IMR-90 (cell line): Measurements from ENCODE around the gene CCDC27. TPM values are rescaled to one million over a fixed set of nuclear protein-coding genes. Genes with fewer than 3 reads are reported as not detected.

ENCODE experiments used
- ATAC-seq: fragments of 200-7000 bp; cut with Tn5 transposase; 2 replicates; pipeline ENCODE4 v1.9.1; 2020; ENCODE audit warnings: low read depth, mild to moderate bottlenecking, moderate library complexity
- BruUV-seq: library from RNA; stranded (reverse); fragments of 400-500 nt; replicated peaks from 2 replicates; lab custom pipeline; 2021; lab: Mats Ljungman, UMichigan
- CTCF ChIA-PET: fragments of 300-600 bp; formaldehyde crosslinking; extraction: SDS; loops from one replicate; lab custom pipeline; 2021; ENCODE audit warnings: antibody characterized with exemption; lab: Yijun Ruan, JAX
- POLR2A ChIA-PET: fragments of 300-600 bp; sonication (Branson Sonifier 250); formaldehyde crosslinking; loops from one replicate; lab custom pipeline; 2022; ENCODE audit warnings: antibody characterized with exemption; ENCODE audit not compliant: unreplicated experiment; lab: Charles Lee
- DNase-seq: peaks from one replicate; pipeline ENCODE4 v3.0.0; 2013
- H2AFZ ChIP-seq: replicated peaks from 2 replicates; pipeline ENCODE3; 2013; ENCODE audit warnings: low read length, mild to moderate bottlenecking; ENCODE audit not compliant: poor library complexity
- H2AK5ac ChIP-seq: 2 replicates; pipeline ENCODE4 v1.6.1; 2013; ENCODE audit warnings: low read depth, low read length, inconsistent platforms
- H2AK9ac ChIP-seq: replicated peaks from 2 replicates; pipeline ENCODE3; 2013; ENCODE audit warnings: mild to moderate bottlenecking, low read depth, low read length, moderate library complexity; ENCODE audit not compliant: poor library complexity
- H2BK120ac ChIP-seq: 2 replicates; pipeline ENCODE4 v1.6.1; 2013; ENCODE audit warnings: low read depth, low read length, inconsistent platforms
- H2BK15ac ChIP-seq: 3 replicates; pipeline ENCODE4 v1.6.1; 2013; ENCODE audit warnings: low read depth, low read length, inconsistent platforms
- H2BK20ac ChIP-seq: 2 replicates; pipeline ENCODE4 v1.6.1; 2013; ENCODE audit warnings: low read depth, mild to moderate bottlenecking, inconsistent platforms, low read length, moderate library complexity
- H2BK5ac ChIP-seq: 2 replicates; pipeline ENCODE4 v1.6.1; 2013; ENCODE audit warnings: mild to moderate bottlenecking, low read depth, low read length, inconsistent platforms; ENCODE audit not compliant: poor library complexity, severe bottlenecking
- H3K14ac ChIP-seq: replicated peaks from 2 replicates; pipeline ENCODE4 v1.6.1; 2013; ENCODE audit warnings: low read depth, low read length, inconsistent platforms
- H3K18ac ChIP-seq: 2 replicates; pipeline ENCODE4 v1.6.1; 2013; ENCODE audit warnings: low read depth, low read length, control low read depth
- H3K23ac ChIP-seq: 2 replicates; pipeline ENCODE4 v1.6.1; 2013; ENCODE audit warnings: low read depth, low read length, inconsistent platforms
- H3K27ac ChIP-seq: 2 replicates; pipeline ENCODE4 v1.5.1; 2013; ENCODE audit warnings: mild to moderate bottlenecking, control low read depth, low read length; ENCODE audit not compliant: insufficient read depth
- H3K27me3 ChIP-seq: 2 replicates; pipeline ENCODE4 v1.6.1; 2013; ENCODE audit warnings: low read length; ENCODE audit not compliant: control insufficient read depth, insufficient read depth
- H3K36me3 ChIP-seq: 2 replicates; pipeline ENCODE4 v1.6.1; 2013; ENCODE audit warnings: low read length, mixed read lengths; ENCODE audit not compliant: control insufficient read depth, insufficient read depth
- H3K4ac ChIP-seq: 2 replicates; pipeline ENCODE4 v1.6.1; 2013; ENCODE audit warnings: low read depth, low read length, inconsistent platforms
- H3K4me1 ChIP-seq: 2 replicates; pipeline ENCODE4 v1.6.1; 2013; ENCODE audit warnings: low read length, mixed read lengths; ENCODE audit not compliant: control insufficient read depth, insufficient read depth
- H3K4me2 ChIP-seq: 2 replicates; pipeline ENCODE4 v1.6.1; 2013; ENCODE audit warnings: low read depth, mild to moderate bottlenecking, control low read depth, low read length, moderate library complexity
- H3K4me3 ChIP-seq: 2 replicates; pipeline ENCODE4 v1.5.1; 2013; ENCODE audit warnings: low read depth, mild to moderate bottlenecking, control low read depth, low read length, moderate library complexity; ENCODE audit not compliant: insufficient read depth
- H3K56ac ChIP-seq: 2 replicates; pipeline ENCODE4 v1.6.1; 2013; ENCODE audit warnings: low read length, inconsistent platforms; ENCODE audit not compliant: insufficient read depth; ENCODE audit errors: extremely low read depth
- H3K79me1 ChIP-seq, 2 experiments: 2 replicates each; pipeline ENCODE4 v1.6.1; 2013; ENCODE audit warnings: low read length in 2 of 2, inconsistent platforms in 1 of 2, low read depth in 1 of 2
- H3K9ac ChIP-seq: 2 replicates; pipeline ENCODE4 v1.6.1; 2013; ENCODE audit warnings: low read depth, low read length, control low read depth
- H3K9me1 ChIP-seq: 2 replicates; pipeline ENCODE4 v1.6.1; 2013; ENCODE audit warnings: low read length, inconsistent platforms; ENCODE audit not compliant: insufficient read depth
- H3K9me3 ChIP-seq: 2 replicates; pipeline ENCODE4 v1.6.1; 2013; ENCODE audit warnings: low read length; ENCODE audit not compliant: control insufficient read depth, insufficient read depth
- H4K20me1 ChIP-seq: 2 replicates; pipeline ENCODE4 v1.6.1; 2013; ENCODE audit warnings: low read length, inconsistent platforms; ENCODE audit not compliant: insufficient read depth
- H4K5ac ChIP-seq: 2 replicates; pipeline ENCODE4 v1.6.1; 2013; ENCODE audit warnings: mild to moderate bottlenecking, low read depth, low read length, control low read depth
- H4K8ac ChIP-seq, 2 experiments: 2 replicates each; pipeline ENCODE4 v1.6.1; 2013; ENCODE audit warnings: low read depth in 2 of 2, low read length in 2 of 2, control low read depth in 1 of 2, inconsistent platforms in 1 of 2
- H4K91ac ChIP-seq: 2 replicates; pipeline ENCODE4 v1.6.1; 2013; ENCODE audit warnings: low read depth, low read length, inconsistent platforms; ENCODE audit not compliant: insufficient read depth
- BHLHE40 ChIP-seq: fragments of 150-350 bp; IDR thresholded peaks from 2 replicates; pipeline ENCODE4 v1.6.1; 2016; ENCODE audit warnings: mild to moderate bottlenecking, low read depth, low read length
- MAFK ChIP-seq: IDR thresholded peaks from 2 replicates; pipeline ENCODE4 v1.6.1; 2012; ENCODE audit warnings: low read depth, low read length, improper control_type of control experiment
- MAZ ChIP-seq: IDR thresholded peaks from 2 replicates; pipeline ENCODE4 v1.6.1; 2012; ENCODE audit warnings: low read depth, mild to moderate bottlenecking, low read length, improper control_type of control experiment, moderate library complexity, borderline replicate concordance
- POLR2A ChIP-seq: IDR thresholded peaks from 2 replicates; pipeline ENCODE4 v1.6.1; 2012; ENCODE audit warnings: mild to moderate bottlenecking, low read depth, low read length
- RAD21 ChIP-seq: IDR thresholded peaks from 2 replicates; pipeline ENCODE4 v1.6.1; 2012; ENCODE audit warnings: low read length, improper control_type of control experiment
- WGBS, 2 experiments: methylation state at CpG; one replicate each; pipeline versions ENCODE4 v1.1.5 to v1.1.7; 2013; ENCODE audit warnings: missing lambda C conversion rate in 2 of 2; ENCODE audit not compliant: insufficient read length in 1 of 2; ENCODE audit errors: extremely low coverage in 2 of 2; 5-methylcytosine and 5-hydroxymethylcytosine counted together
- dilution Hi-C: fragments of 300-500 bp; cut with HindIII; formaldehyde crosslinking; loops from one replicate; pipeline ENCODE4 v1.14.3; 2018; ENCODE audit warnings: low sequenced_read_pairs; ENCODE audit not compliant: unreplicated experiment
- in situ Hi-C: fragments of 300-500 bp; cut with MboI; formaldehyde crosslinking; loops from 3 replicates; pipeline ENCODE4 v1.14.3; 2019; ENCODE audit warnings: low sequenced_read_pairs, inconsistent platforms, mixed read lengths
- intact Hi-C: fragments of 100-400 bp; cut with micrococcal nuclease; formaldehyde crosslinking; loops from 2 replicates; pipeline ENCODE4 v1.10.0; 2022
- polyA plus RNA-seq, 3 experiments: library from polyadenylated mRNA; depleted of rRNA; stranded (reverse); fragments of >200 nt; gene quantifications; 2 replicates each; pipeline ENCODE4 v1.2.3, GENCODE V29; 2012; ENCODE audit warnings: low replicate concordance in 1 of 3
- total RNA-seq: library from RNA; depleted of rRNA; stranded (reverse); fragments of >200 nt; gene quantifications from 2 replicates; pipeline ENCODE4 v1.2.3, GENCODE V29; 2012
- TF ChIP-seq, protein P1 (sequence below): fragments of 150-350 bp; IDR thresholded peaks from 2 replicates; pipeline ENCODE4 v1.6.1; 2016; ENCODE audit warnings: low read depth, mild to moderate bottlenecking, low read length, moderate library complexity, borderline replicate concordance

Gene CCDC27
- total and polyA plus RNA-seq, 2 of the 4 experiments (the other 2 are of a cell fraction): not detected

DNA sequence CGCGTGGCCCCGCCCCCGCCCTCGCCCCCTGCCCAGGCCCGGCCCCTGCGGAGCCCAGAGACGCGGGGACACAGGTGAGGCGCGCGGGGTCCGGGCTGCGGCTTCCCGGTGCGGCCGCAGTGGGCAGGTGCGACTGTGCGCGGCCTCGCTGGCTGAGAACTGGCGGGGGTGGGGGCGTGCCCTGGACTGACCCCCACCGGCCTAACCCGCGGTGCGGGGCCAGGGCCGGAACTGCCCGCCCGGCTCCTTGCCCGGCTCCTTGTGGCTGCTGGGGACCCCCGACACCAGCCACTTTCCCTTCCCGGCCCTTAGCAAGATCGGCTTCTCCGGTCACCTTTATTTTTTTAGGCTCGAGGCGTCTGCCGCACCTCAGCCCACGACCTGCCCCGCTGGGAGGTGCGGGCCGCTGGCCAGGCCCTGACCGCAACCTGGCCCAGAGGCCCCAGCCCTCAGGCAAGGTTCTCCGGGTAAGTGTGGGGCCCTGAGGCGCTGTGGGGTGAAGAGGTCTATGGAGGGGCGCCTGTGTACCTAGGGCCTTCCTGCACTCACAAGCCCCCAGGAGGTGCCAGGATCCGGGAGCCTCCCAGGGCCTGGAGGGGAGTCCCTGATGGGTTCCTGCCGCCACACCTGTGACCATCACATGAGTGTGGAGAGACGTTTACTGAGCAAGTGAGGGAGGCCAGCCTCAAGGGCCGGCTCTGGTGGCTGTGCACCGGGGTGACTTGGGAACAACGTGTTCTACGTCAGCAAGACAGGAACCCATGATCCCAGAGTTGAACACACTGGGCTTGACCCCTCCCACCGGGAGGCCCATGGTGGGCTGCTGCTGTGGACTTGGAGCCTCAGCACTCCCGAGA lies 20.7 kb downstream of the CCDC27 start, which contains the start of gene SMIM1:
Gene SMIM1 (plus strand): TSS at position 35 of the 857 bp plus-strand sequence. CDS start 2,625 bp downstream, outside the sequence.
- peaks cover 18% of the 10 kb centered on the region for H3K4me1 ChIP-seq

More for the DNA sequence above, 20.7 kb downstream of the CCDC27 start, which contains the start of gene SMIM1:
- peak within 1 kb of the TSS; percentile 35 for H3K4ac ChIP-seq
- H2BK20ac ChIP-seq: no peak within 1 kb of the TSS
- 0 out of 2 replicates have a peak within 1 kb of the TSS, but pooled peaks have one; percentile 8 for H2BK120ac ChIP-seq
- H2AK5ac ChIP-seq: no peak within 1 kb of the TSS
- H4K20me1 ChIP-seq: no peaks in the 10 kb centered on the region
- H3K27me3 ChIP-seq: no peaks in the 10 kb centered on the region
- dilution Hi-C loops (no loop called here), intact Hi-C loops (loop anchor here (2.0 kb wide), 1 partner anchor 26 kb away; no protein-coding TSS in a partner anchor), in situ Hi-C loops (no loop called here)
- H3K23ac ChIP-seq: peak within 1 kb of the TSS; percentile 59; the same call in 1 of the 2 replicates
- no peak within 1 kb of the TSS for H2BK5ac ChIP-seq
- H3K14ac ChIP-seq: no peak within 1 kb of the TSS
- H3K4me2 ChIP-seq: peak within 1 kb of the TSS; percentile 91
- DNase-seq (no peak), ATAC-seq (peak; percentile 2)
- POLR2A ChIA-PET: no interaction called here
- 27% methylated on average over 10 of the region's 55 CpGs; no CpG with 5 or more reads in 1 of the 2 experiments for WGBS, 2 experiments
- H3K9me3 ChIP-seq: no peaks in the 10 kb centered on the region
- TF ChIP-seq, protein P1, sequence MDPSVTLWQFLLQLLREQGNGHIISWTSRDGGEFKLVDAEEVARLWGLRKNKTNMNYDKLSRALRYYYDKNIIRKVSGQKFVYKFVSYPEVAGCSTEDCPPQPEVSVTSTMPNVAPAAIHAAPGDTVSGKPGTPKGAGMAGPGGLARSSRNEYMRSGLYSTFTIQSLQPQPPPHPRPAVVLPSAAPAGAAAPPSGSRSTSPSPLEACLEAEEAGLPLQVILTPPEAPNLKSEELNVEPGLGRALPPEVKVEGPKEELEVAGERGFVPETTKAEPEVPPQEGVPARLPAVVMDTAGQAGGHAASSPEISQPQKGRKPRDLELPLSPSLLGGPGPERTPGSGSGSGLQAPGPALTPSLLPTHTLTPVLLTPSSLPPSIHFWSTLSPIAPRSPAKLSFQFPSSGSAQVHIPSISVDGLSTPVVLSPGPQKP: no peak
- TF ChIP-seq BHLHE40: no peak
- TF ChIP-seq POLR2A: no peak
- TF ChIP-seq RAD21: no peak
- no peak for TF ChIP-seq MAFK
- peak; percentile 39; the same call in 1 of the 2 replicates for TF ChIP-seq MAZ
- H3K27ac ChIP-seq: no peak within 1 kb of the TSS; the same call in 1 of the 2 replicates
- no TSS peak for BruUV-seq
- peak within 1 kb of the TSS; percentile 82 for H3K4me3 ChIP-seq
- H4K91ac ChIP-seq: no peak within 1 kb of the TSS; the same call in none of the 2 replicates
- H2BK15ac ChIP-seq: no peak within 1 kb of the TSS
- H4K8ac ChIP-seq: peak within 1 kb of the TSS; percentile 23 to 74; a peak in 3 of 4 replicates
- H3K79me1 ChIP-seq: no peaks in the 10 kb centered on the region
- peaks cover 4% of the 10 kb centered on the region; the same call in 1 of the 2 replicates for H3K9me1 ChIP-seq
- CTCF ChIA-PET: no interaction called here
- H3K18ac ChIP-seq: peak within 1 kb of the TSS; percentile 59; the same call in 1 of the 2 replicates
- H2AFZ ChIP-seq: peak within 1 kb of the TSS; percentile 97
- H4K5ac ChIP-seq: peak within 1 kb of the TSS; percentile 51; the same call in 1 of the 2 replicates
- no peaks in the 10 kb centered on the region for H3K36me3 ChIP-seq
- H3K9ac ChIP-seq: peak within 1 kb of the TSS; percentile 73
- H2AK9ac ChIP-seq: peak within 1 kb of the TSS; percentile 72
- no peak within 1 kb of the TSS for H3K56ac ChIP-seq
